MM.1S (cell line): ENCODE data around the gene PTPRD.

Experiments used
- EZH2 ChIP-seq: fragments of 300-600 bp; sonication (generic); optimal IDR thresholded peaks from 2 replicates; pipeline ENCODE3; 2017; ENCODE audit warnings: low read depth, mild to moderate bottlenecking, antibody characterized with exemption, low read length, mixed read lengths
- TF ChIP-seq, protein P1 (sequence below): fragments of 300-600 bp; sonication (generic); IDR thresholded peaks from 2 replicates; pipeline ENCODE4 v1.5.1; 2016; ENCODE audit warnings: antibody characterized with exemption, low read length, mixed read lengths

DNA sequence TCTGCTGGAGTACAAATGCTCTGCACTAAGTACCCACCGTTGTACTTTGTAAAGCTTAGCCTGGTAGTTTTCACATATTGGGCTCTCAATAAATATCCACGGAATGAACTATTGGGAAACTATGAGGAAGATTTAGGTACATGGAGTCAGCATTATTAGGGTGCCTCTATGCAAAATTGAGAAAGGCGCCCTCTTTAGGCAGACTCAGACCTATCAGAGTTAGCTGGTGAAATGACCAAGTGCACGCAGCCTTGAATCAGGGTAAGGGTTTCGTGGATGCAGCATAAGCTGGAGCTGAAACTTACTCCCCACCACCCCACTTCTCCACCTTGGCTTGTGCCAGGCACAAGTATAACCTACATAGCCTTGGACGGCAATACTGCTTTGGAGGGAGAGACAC is 1634.5 kb downstream of the PTPRD start:
- TF ChIP-seq, protein P1, sequence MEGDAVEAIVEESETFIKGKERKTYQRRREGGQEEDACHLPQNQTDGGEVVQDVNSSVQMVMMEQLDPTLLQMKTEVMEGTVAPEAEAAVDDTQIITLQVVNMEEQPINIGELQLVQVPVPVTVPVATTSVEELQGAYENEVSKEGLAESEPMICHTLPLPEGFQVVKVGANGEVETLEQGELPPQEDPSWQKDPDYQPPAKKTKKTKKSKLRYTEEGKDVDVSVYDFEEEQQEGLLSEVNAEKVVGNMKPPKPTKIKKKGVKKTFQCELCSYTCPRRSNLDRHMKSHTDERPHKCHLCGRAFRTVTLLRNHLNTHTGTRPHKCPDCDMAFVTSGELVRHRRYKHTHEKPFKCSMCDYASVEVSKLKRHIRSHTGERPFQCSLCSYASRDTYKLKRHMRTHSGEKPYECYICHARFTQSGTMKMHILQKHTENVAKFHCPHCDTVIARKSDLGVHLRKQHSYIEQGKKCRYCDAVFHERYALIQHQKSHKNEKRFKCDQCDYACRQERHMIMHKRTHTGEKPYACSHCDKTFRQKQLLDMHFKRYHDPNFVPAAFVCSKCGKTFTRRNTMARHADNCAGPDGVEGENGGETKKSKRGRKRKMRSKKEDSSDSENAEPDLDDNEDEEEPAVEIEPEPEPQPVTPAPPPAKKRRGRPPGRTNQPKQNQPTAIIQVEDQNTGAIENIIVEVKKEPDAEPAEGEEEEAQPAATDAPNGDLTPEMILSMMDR: no peak
- no peak for TF ChIP-seq EZH2
